Measurements from ENCODE around the gene CDH23.
"Not testable (repeated sequence)": the region's sequence is repeated elsewhere in the genome, so short reads cannot be mapped to it uniquely, and the experiment has no call there.

Gene CDH23

GRCh38 chr10:71584902-71585563 is 188.3 kb downstream of the CDH23 start:
- no peak for DNase-seq

DNA sequence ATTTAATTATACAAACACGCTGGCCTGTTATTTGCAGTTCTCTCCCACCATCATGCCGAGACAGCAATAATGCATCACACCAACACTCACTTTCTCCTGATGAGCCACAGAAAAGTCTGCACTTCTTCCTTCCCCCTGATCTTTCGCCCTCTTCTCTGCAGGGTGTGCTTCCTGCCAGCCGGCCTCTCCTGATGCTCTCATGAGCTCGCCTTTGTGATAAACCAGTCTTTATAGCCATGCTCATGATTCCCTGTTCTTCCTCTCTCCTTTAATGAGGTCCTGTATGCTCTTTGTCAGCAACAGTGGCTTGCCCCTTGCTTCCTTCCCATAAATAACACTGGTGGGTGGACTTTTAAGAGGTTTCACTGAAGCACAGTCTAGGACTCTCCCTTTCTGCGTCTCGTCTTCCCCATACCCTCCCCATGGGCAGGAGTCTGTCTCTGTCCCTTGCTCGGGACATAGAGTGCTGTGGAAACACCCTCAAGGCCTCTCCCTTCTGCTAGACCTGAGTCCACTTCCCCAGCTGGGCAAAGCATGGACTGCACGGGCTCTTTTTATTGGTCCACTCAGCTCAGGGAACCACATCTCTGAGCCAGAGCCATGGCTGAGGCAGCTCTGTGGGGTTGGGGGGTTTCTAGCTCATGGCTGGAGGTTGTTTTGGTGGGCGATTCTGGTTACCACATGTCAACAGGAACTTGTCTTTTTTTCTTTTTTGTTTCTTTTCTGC is 189.0 kb downstream of the CDH23 start:
- DNase-seq = no peak

DNA sequence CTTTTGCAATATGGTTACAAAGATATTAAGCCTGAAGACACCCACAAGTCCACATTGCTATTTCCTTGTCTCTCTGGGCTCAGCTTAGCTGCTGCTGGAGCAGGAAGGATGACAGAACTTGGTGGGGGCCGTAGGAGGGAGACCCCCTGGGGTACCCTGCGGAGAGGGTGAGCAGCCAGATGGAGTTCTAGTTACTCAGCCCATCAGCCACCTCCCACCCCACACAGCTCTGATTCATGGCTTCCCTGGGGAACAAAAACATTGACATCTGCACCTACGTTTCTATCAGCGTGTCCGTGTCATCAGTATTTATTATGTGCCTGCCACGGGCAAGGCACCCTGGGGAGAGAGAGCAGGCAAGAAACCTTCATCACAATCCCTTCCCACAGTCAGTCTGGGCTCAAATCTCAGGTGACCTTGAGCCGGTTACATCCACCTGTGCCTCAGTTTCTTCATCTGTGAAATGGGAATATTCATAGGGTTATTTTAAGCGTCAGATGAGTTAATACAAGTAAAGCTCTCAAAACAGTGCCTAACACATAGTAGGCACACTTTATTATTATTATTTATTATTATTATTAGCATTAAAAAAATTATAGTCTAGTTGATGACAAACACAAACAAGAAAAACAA is 191.3 kb downstream of the CDH23 start:
- no peak for DNase-seq

GRCh38 chr10:71588685-71589084 is 192.0 kb downstream of the CDH23 start:
- DNase-seq = no peak

DNA sequence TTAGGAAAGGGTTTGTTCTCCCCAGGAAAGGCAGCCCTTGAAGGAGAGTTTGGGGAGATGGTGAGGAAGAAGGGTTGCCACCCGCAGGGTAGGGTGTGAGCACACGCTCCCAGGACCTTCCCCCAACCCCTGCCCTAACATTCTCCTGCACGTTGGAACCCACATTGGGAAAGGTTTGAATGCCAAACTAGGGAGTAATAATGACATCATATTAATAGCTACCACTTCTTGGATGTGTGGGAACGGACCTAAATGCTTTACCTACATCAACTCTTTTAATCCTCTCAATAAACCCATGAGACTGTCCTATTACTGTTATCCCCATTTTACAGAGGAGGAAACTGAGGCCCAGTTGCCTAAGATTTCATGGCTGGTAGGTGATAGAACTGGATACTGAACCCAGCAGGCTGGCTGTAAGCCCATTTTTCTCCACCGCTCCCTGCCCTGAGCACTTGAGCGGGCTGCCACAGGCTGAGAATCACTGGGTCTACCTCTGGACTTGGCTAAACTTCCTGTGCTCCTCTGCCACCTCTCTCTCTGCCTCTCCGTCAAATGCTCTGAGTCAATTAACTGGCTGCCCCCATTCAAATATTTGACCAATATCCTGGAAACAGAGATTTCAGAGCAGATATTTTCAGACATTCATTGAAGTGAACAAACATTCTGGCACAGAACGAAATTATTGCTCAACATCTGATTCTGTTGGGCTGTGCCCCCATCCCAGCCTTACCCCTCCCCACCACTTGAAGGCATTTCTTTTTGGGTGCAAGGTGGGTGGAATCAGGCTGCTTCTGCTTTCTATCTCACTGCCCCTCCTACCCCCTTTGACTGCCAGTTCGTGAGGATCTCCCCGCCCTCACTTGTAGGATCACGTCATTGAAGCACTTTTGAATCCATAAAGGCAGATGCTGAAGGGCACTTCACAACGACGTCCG is 193.2 kb downstream of the CDH23 start:
- DNase-seq = no peak

DNA sequence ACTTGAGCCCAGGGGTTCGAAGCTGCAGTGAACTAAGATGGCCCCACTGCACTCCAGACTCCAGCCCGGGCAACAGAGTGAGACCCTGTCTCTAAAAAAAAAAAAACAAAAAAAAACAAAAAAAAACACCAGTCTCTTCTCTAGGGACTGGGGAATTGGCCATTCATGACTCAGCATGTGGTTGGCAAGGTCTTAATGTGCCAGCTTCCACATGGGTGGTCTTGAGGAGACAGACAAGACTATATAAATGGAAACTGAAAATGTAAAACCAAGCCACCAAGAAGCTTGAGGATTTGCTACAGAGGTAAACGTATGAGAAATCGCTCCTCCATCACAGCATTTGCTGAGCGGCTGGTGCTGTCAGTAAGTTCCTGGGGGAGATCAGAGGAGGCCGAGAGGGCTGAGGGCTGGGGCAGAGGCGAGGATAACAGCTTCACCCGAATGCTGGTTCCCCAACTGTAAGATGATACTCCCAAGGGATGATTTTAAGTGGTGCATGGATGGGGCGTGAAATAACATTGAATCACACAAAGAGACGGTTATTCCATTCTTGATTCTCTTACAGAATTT is 194.1 kb downstream of the CDH23 start:
- no peak for DNase-seq

- no peak for DNase-seq
Measured at GRCh38 chr10:71594934-71595571, 198.3 kb downstream of the CDH23 start.

GRCh38 chr10:71595649-71596048 is 198.9 kb downstream of the CDH23 start:
- DNase-seq = no peak

DNA sequence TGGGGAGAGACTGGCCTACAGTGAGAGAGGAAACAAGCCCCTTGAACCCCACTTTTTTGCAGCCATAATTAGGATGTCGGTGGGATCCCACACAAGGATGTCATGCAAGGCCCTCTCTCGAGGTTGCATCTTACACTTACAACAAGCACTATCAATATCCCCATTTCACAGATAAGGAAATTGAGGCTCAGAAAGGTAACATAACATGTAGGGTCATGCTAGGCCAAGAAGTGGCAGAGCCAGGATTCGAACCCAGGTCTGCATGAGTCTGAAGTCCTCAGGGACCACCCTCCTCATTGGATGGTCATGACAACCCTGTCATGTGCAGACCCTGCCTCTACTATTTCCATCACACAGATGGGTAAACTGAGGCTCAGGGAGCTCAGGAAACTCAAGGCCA is 199.4 kb downstream of the CDH23 start:
- no peak for DNase-seq

DNA sequence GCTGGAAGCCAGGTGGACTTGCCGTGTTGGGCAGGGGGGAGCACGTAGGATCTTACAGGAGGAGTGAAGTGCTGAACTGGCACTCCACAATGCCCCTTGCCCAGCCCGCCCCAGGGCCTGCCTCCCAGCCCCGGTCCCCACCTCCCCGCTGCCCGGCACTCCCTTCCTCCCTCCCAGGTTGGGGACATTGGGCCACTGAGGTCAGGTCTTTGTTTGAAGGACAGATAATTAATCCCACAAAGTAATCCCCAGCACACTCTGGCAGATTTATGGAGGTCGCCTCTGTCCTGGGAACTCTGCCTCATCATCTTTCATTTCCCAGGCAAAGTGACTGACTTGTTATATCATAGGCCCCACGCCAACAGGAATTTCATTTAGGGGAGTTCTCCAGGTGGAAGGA is 200.0 kb downstream of the CDH23 start:
- DNase-seq = no peak

GRCh38 chr10:71597821-71598498 is 201.2 kb downstream of the CDH23 start:
- DNase-seq = no peak

DNA sequence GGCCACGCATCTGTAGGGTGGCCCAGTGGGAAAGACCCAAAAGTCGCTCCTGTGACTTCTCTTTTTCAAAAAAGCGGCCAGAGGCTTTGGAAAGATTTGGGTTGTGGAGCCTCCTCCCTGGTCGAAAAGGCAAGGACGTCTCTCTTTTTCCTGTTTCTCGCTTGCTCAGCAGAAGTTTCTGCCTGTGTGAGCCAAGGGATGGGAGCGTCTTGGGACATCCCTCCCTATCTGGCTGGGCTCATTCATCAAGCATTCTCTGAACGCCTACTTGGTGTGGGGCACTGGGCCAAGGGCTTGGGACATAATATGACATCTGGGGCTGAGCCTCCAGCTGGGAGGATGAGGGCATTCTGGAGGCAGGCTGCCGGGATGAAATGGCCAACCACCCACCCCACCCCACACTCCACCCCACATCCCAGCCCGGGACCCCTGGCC is 201.9 kb downstream of the CDH23 start:
- DNase-seq = no peak

GRCh38 chr10:71599518-71599917 is 202.8 kb downstream of the CDH23 start:
- no peak for DNase-seq

- DNase-seq = not testable (repeated sequence)
Measured at GRCh38 chr10:71600242-71600641, 203.5 kb downstream of the CDH23 start.

DNA sequence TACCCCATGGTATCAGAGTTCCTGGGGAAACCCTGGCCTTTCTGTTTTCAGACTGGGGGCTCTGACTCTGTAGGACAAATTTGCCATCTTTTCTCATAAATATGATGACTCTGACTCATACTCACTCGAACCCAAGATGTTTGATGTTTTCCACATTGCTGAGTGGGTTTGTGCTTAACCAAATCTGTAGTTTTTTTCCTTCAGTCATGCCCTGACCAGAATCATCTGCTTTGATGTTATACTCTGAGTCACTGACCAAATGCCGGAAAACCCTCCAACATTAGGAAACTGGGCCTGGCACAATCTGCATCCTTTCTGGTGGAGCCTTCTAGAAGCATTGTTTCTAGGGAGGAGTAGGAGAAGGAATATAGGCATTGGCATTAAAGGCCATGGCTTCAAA is 204.1 kb downstream of the CDH23 start:
- no peak for DNase-seq

GRCh38 chr10:71601273-71601672 is 204.6 kb downstream of the CDH23 start:
- DNase-seq = no peak

DNA sequence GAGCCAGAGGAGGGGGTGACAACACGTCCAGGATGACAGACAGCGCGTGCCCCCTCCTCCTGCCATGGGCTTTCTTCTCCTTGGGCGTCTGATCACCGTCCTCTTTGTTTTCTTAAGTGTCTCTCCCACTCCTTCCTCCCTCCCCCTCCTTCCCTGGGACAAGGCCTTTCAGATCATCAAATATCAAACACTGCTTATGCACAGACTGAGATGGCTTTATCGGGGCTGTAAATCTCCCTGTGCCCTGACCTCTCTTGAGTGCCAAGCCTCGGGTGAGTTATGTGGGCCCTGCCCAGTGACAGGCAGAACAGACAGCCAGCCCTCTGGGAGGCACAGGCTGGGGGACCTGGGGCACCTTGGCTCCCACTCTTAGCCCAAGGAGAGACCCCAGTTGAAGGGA is 206.4 kb downstream of the CDH23 start:
- no peak for DNase-seq

DNA sequence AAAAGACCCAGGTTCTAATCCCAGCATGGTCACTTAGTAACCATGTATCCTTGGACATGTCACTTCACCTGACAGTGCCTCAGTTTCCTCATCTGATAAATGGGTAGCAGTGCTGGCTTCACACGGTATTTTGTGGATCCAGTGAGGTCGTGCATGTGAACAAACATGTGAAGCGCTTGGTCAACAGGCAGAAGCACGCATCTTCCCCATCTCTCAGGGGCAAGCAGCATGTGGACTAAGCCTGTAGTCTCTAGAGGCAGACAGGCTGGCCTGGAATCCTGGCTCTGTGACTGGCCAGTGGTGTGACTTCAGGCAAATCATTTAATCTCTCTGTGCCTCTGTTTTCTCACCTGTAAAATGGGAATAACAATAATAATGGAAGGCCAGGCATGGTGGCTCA is 207.0 kb downstream of the CDH23 start:
- DNase-seq = no peak

DNA sequence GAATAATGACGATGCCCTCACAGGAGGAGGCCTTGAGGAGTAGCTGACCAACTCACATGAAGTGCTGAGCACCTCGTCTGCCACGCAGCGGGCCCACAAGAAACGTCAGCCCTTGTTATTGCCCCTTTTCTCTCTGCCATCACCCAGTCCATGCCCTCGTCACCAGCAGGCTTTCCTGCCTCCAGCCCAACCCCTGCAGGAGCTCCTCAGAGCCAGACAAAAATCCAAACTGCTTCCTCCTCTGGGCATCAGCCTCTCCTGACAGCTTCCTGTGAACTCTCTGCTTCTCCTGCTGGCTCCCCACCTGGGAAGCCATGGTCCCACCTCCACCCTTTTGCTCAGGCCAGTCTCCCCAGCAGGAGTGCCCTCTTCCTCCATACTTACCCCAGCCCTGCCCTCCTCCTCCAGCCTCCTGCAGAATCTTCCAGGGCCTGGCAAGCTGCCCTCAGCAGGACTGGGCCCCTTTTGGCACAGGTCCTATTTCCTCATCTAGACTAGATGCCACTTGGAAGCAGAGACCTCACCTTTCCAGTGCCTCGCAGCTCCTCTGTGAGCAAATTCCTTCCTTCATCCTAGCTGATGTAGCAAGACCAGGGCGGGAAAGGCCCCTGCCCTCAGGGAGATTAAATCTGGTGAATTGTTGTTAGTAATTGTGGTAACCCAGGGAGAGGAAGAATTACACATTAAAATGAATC is 207.8 kb downstream of the CDH23 start:
- DNase-seq = no peak

GRCh38 chr10:71605263-71605962 is 208.7 kb downstream of the CDH23 start:
- no peak for DNase-seq

Measured in activated gamma-delta T cell treated with Interleukin-2 at 50 U/mL for 16 hours (primary cell).